ENCODE data around the gene OSR1. TPM values are rescaled to one million over a fixed set of nuclear protein-coding genes. Genes with fewer than 3 reads are reported as not detected.

OSR1 gene
- total and polyA plus RNA-seq, 2 experiments from 2014 or later = 0.24 TPM; not detected in 1

DNA sequence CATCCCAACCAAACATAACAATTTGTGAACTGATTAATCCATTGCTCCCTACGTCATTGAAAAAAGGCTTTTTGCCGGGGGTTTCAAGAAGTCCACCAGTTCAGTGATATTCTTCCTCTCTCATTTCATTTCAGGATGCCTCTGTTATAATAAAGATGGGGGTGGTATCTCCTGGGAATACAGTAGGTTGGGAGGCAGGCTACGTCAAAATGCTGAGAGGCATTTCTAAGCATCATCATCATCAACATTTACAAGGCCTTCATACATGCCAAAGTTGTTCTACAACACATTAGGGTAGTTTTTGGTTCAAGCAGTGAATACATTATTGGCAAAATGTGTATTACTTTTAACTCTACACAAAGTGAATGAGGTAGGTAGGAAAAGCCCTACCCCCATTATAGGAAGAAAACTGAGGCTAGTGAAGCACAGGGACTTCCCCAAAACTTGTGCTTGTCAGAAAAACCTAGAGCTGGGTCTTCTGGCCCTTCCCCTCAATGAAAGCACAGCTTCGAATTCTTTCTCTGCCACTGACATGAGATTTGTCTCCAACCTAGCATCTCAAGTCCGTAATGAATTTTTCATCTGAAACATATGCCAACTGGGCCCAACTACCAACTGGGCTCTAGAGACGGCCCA lies 11.3 kb downstream of the OSR1 start:
- no peak for ATAC-seq
- DNase-seq (ENCODE audit: low spot score) = no peak
- H3K4me3 Mint-ChIP-seq = peak overlapping the region; percentile 95
- H4K20me1 ChIP-seq (replicated peaks; ENCODE audit: insufficient read depth) = 0 out of 2 replicates have a peak, but pooled peaks cover 4% of the 10 kb centered on the region
- peak overlapping the region; percentile 97 for H3K4me2 ChIP-seq
- peaks cover 10% of the 10 kb centered on the region for H3K4me1 Mint-ChIP-seq
- TF ChIP-seq ZNF462 (CRISPR knock-in tag; IDR thresholded peaks at IDR 0.05) (no peak), EZH2 (IDR thresholded peaks at IDR 0.05; ENCODE audit: low read depth, unreplicated experiment) (no peak), JUNB (IDR thresholded peaks at IDR 0.05; ENCODE audit: unreplicated experiment) (no peak), ETS1 (IDR thresholded peaks at IDR 0.05) (no peak), NANOG (IDR thresholded peaks at IDR 0.05; ENCODE audit: borderline replicate concordance) (no peak), CREB1 (CRISPR knock-in tag; IDR thresholded peaks at IDR 0.05; ENCODE audit: low read depth) (no peak), ZNF114 (CRISPR knock-in tag; IDR thresholded peaks at IDR 0.05) (no peak), EZH2phosphoT487 (IDR thresholded peaks at IDR 0.05; ENCODE audit: unreplicated experiment) (no peak), POLR2AphosphoS5 (IDR thresholded peaks at IDR 0.05; ENCODE audit: low read depth) (no peak), REST (IDR thresholded peaks at IDR 0.05; ENCODE audit: unreplicated experiment) (no peak), ZNF331 (CRISPR knock-in tag; IDR thresholded peaks at IDR 0.05; ENCODE audit: low read depth) (no peak), STAT1 (IDR thresholded peaks at IDR 0.05; ENCODE audit: unreplicated experiment) (no peak)
- TF ChIP-seq, protein P1, sequence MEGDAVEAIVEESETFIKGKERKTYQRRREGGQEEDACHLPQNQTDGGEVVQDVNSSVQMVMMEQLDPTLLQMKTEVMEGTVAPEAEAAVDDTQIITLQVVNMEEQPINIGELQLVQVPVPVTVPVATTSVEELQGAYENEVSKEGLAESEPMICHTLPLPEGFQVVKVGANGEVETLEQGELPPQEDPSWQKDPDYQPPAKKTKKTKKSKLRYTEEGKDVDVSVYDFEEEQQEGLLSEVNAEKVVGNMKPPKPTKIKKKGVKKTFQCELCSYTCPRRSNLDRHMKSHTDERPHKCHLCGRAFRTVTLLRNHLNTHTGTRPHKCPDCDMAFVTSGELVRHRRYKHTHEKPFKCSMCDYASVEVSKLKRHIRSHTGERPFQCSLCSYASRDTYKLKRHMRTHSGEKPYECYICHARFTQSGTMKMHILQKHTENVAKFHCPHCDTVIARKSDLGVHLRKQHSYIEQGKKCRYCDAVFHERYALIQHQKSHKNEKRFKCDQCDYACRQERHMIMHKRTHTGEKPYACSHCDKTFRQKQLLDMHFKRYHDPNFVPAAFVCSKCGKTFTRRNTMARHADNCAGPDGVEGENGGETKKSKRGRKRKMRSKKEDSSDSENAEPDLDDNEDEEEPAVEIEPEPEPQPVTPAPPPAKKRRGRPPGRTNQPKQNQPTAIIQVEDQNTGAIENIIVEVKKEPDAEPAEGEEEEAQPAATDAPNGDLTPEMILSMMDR (conservative IDR thresholded peaks at IDR 0.05; ENCODE audit: low read depth in 2 of 2) = no peak
- H2AFZ ChIP-seq = peak overlapping the region; percentile 99
- peaks cover 21% of the 10 kb centered on the region for H3K4me1 ChIP-seq (ENCODE audit: insufficient read depth)
- H3K9me2 ChIP-seq (ENCODE audit: insufficient read depth) = no peaks in the 10 kb centered on the region
- no peaks in the 10 kb centered on the region for H3K9me3 Mint-ChIP-seq
- H3K4me3 ChIP-seq = peak overlapping the region; percentile 95
- H3K27me3 Mint-ChIP-seq (ENCODE audit: insufficient read depth, low read depth, poor library complexity) = peaks cover 45% of the 10 kb centered on the region
- H3K27me3 ChIP-seq (ENCODE audit: insufficient read depth) = peaks cover 39% of the 10 kb centered on the region
- no peak overlapping the region for H3K27ac Mint-ChIP-seq
- no peak overlapping the region for H3K27ac ChIP-seq (ENCODE audit: low read depth)
- H3K36me3 ChIP-seq (ENCODE audit: insufficient read depth) = no peaks in the 10 kb centered on the region
- no peaks in the 10 kb centered on the region for H3K36me3 Mint-ChIP-seq (ENCODE audit: low read depth)
- no peaks in the 10 kb centered on the region for H3F3A ChIP-seq (replicated peaks; ENCODE audit: low read depth)
- H3K79me2 ChIP-seq (replicated peaks; ENCODE audit: insufficient read depth) = no peaks in the 10 kb centered on the region

Data from GM23338 (cell line).